ENCODE results near the gene ROBO2.

GRCh38 chr3:77203851-77204250 is 164.0 kb downstream of the ROBO2 start:
- TF ChIP-seq CTCF (tag by site-specific recombination; IDR thresholded peaks at IDR 0.05) (no peak), ZNF747 (tag by site-specific recombination; IDR thresholded peaks at IDR 0.05) (no peak), ZNF768 (tag by site-specific recombination; IDR thresholded peaks at IDR 0.05) (no peak), KLF8 (tag by site-specific recombination; IDR thresholded peaks at IDR 0.05) (no peak), REPIN1 (tag by site-specific recombination; IDR thresholded peaks at IDR 0.05; ENCODE audit: low read depth) (no peak)

Measured in HEK293 (cell line).